Astrocyte (in vitro differentiated cells and primary cell): ENCODE measurements around the gene GNAI3. TPM values are rescaled to one million over a fixed set of nuclear protein-coding genes. Genes with fewer than 3 reads are reported as not detected.

Source experiments
- DNase-seq: peaks from one replicate; pipeline ENCODE4 v3.0.0-alpha.2; 2010; ENCODE audit warnings: low read depth
- FAIRE-seq: peaks from 2 replicates; lab custom pipeline; 2011; peaks lifted over from hg19 to GRCh38; lab: Jason Lieb, UNC
- H2AFZ ChIP-seq: 2 replicates; pipeline ENCODE4 v1.6.0; 2012; ENCODE audit warnings: low read depth, low read length, inconsistent platforms
- H3K27ac ChIP-seq: 2 replicates; pipeline ENCODE4 v1.5.1; 2011; ENCODE audit warnings: low read depth, low read length, inconsistent platforms
- H3K27me3 ChIP-seq: 2 replicates; pipeline ENCODE4 v1.6.0; 2011; ENCODE audit warnings: low read length, inconsistent platforms; ENCODE audit not compliant: insufficient read depth
- H3K36me3 ChIP-seq: 2 replicates; pipeline ENCODE4 v1.5.1; 2011; ENCODE audit warnings: low read length, inconsistent platforms; ENCODE audit not compliant: insufficient read depth
- H3K4me1 ChIP-seq: 2 replicates; pipeline ENCODE4 v1.5.1; 2011; ENCODE audit warnings: low read length, inconsistent platforms; ENCODE audit not compliant: insufficient read depth
- H3K4me2 ChIP-seq: 2 replicates; pipeline ENCODE4 v1.6.0; 2012; ENCODE audit warnings: low read length, inconsistent platforms
- H3K4me3 ChIP-seq: 2 replicates; pipeline ENCODE4 v1.5.1; 2011; ENCODE audit warnings: low read depth, mild to moderate bottlenecking, low read length, inconsistent platforms; ENCODE audit not compliant: insufficient read depth
- H3K79me2 ChIP-seq: 2 replicates; pipeline ENCODE4 v1.6.0; 2012; ENCODE audit warnings: mild to moderate bottlenecking, low read length, inconsistent platforms; ENCODE audit not compliant: insufficient read depth
- H3K9ac ChIP-seq: 2 replicates; pipeline ENCODE4 v1.6.0; 2012; ENCODE audit warnings: mild to moderate bottlenecking, low read length, inconsistent platforms
- H3K9me3 ChIP-seq: 2 replicates; pipeline ENCODE4 v1.5.1; 2012; ENCODE audit warnings: low read depth, mild to moderate bottlenecking, low read length, inconsistent platforms; ENCODE audit not compliant: insufficient read depth
- H4K20me1 ChIP-seq: 2 replicates; pipeline ENCODE4 v1.6.0; 2012; ENCODE audit warnings: low read length, inconsistent platforms; ENCODE audit not compliant: insufficient read depth
- H3K27ac Mint-ChIP-seq: one replicate; pipeline ENCODE4 v1.8.0; 2021; ENCODE audit warnings: mild to moderate bottlenecking, mixed read lengths; ENCODE audit not compliant: unreplicated experiment
- H3K27me3 Mint-ChIP-seq: one replicate; pipeline ENCODE4 v1.8.0; 2021; ENCODE audit warnings: low read depth, mixed read lengths; ENCODE audit not compliant: unreplicated experiment
- H3K36me3 Mint-ChIP-seq: one replicate; pipeline ENCODE4 v1.8.0; 2021; ENCODE audit warnings: low read depth, mixed read lengths; ENCODE audit not compliant: unreplicated experiment
- H3K4me1 Mint-ChIP-seq: one replicate; pipeline ENCODE4 v1.8.0; 2021; ENCODE audit warnings: low read depth, mixed read lengths; ENCODE audit not compliant: unreplicated experiment
- H3K4me3 Mint-ChIP-seq: one replicate; pipeline ENCODE4 v1.8.0; 2021; ENCODE audit warnings: mild to moderate bottlenecking, moderate library complexity, mixed read lengths; ENCODE audit not compliant: unreplicated experiment
- H3K9me3 Mint-ChIP-seq: one replicate; pipeline ENCODE4 v1.8.0; 2021; ENCODE audit warnings: mild to moderate bottlenecking, mixed read lengths; ENCODE audit not compliant: unreplicated experiment
- EZH2 ChIP-seq: IDR thresholded peaks from 2 replicates; pipeline ENCODE4 v1.6.1; 2012; ENCODE audit warnings: mild to moderate bottlenecking, low read length, inconsistent platforms; ENCODE audit not compliant: insufficient read depth
- total RNA-seq: library from RNA; stranded (reverse); gene quantifications from 2 replicates; pipeline ENCODE4 v1.2.1, GENCODE V29; 2021
- TF ChIP-seq, protein P1 (sequence below): IDR thresholded peaks from 2 replicates; pipeline ENCODE4 v1.5.1; 2011; ENCODE audit warnings: low read depth, mild to moderate bottlenecking, inconsistent platforms, low read length, moderate library complexity; ENCODE audit not compliant: insufficient read depth

Gene GNAI3
- total RNA-seq, 1 donor from 2014 or later: 16.1 TPM

- Mint-ChIP-seq H3K27ac (no peak overlapping the region), H3K4me3 (no peak overlapping the region), H3K36me3 (no peaks in the 10 kb centered on the region), H3K4me1 (no peaks in the 10 kb centered on the region), H3K27me3 (peaks cover 17% of the 10 kb centered on the region), H3K9me3 (no peaks in the 10 kb centered on the region)
- H3K9me3 ChIP-seq: no peaks in the 10 kb centered on the region
- H4K20me1 ChIP-seq: no peaks in the 10 kb centered on the region
- peak; percentile 32 for DNase-seq
- no peaks in the 10 kb centered on the region for H3K27me3 ChIP-seq
- H3K4me2 ChIP-seq: peak overlapping the region; percentile 30
- H3K9ac ChIP-seq: no peak overlapping the region
- FAIRE-seq: no peak
- H3K4me1 ChIP-seq: peaks cover 7% of the 10 kb centered on the region
- peak overlapping the region; percentile 60 for H2AFZ ChIP-seq
- H3K4me3 ChIP-seq: no peak overlapping the region
- H3K27ac ChIP-seq: no peak overlapping the region
- no peaks in the 10 kb centered on the region for H3K79me2 ChIP-seq
- H3K36me3 ChIP-seq: no peaks in the 10 kb centered on the region
- TF ChIP-seq EZH2: no peak
- TF ChIP-seq, protein P1, sequence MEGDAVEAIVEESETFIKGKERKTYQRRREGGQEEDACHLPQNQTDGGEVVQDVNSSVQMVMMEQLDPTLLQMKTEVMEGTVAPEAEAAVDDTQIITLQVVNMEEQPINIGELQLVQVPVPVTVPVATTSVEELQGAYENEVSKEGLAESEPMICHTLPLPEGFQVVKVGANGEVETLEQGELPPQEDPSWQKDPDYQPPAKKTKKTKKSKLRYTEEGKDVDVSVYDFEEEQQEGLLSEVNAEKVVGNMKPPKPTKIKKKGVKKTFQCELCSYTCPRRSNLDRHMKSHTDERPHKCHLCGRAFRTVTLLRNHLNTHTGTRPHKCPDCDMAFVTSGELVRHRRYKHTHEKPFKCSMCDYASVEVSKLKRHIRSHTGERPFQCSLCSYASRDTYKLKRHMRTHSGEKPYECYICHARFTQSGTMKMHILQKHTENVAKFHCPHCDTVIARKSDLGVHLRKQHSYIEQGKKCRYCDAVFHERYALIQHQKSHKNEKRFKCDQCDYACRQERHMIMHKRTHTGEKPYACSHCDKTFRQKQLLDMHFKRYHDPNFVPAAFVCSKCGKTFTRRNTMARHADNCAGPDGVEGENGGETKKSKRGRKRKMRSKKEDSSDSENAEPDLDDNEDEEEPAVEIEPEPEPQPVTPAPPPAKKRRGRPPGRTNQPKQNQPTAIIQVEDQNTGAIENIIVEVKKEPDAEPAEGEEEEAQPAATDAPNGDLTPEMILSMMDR: peak; percentile 62
Measured at GRCh38 chr1:109643385-109644230, 95.2 kb downstream of the GNAI3 start.

- no peaks in the 10 kb centered on the region for H3K79me2 ChIP-seq
- H3K27ac Mint-ChIP-seq: no peak overlapping the region
- no peaks in the 10 kb centered on the region for H3K36me3 ChIP-seq
- H3K36me3 Mint-ChIP-seq: no peaks in the 10 kb centered on the region
- FAIRE-seq (no peak), DNase-seq (no peak)
- H3K4me3 ChIP-seq: no peak overlapping the region
- H3K9ac ChIP-seq: no peak overlapping the region
- no peak overlapping the region for H3K4me3 Mint-ChIP-seq
- H3K9me3 ChIP-seq: no peaks in the 10 kb centered on the region
- H3K4me1 Mint-ChIP-seq: no peaks in the 10 kb centered on the region
- H3K27me3 Mint-ChIP-seq: peaks cover 17% of the 10 kb centered on the region
- peaks cover 7% of the 10 kb centered on the region for H3K4me1 ChIP-seq
- no peaks in the 10 kb centered on the region for H3K27me3 ChIP-seq
- no peaks in the 10 kb centered on the region for H4K20me1 ChIP-seq
- H2AFZ ChIP-seq: no peak overlapping the region
- TF ChIP-seq EZH2: no peak
- TF ChIP-seq, protein P1: no peak
- H3K27ac ChIP-seq: no peak overlapping the region
- no peak overlapping the region for H3K4me2 ChIP-seq
- H3K9me3 Mint-ChIP-seq: no peaks in the 10 kb centered on the region
Measured at GRCh38 chr1:109644670-109645069, 96.3 kb downstream of the GNAI3 start.

GRCh38 chr1:109649491-109649914, 101.1 kb downstream of the GNAI3 start:
- peak overlapping the region; percentile 38 for H3K4me3 ChIP-seq

More at GRCh38 chr1:109649491-109649914, 101.1 kb downstream of the GNAI3 start:
- no peak overlapping the region for H3K4me3 Mint-ChIP-seq
- TF ChIP-seq, protein P1: peak; percentile 28
- TF ChIP-seq EZH2: no peak
- H3K9ac ChIP-seq: peak overlapping the region; percentile 30
- peaks cover 33% of the 10 kb centered on the region for H3K27me3 Mint-ChIP-seq
- H3K9me3 Mint-ChIP-seq: no peaks in the 10 kb centered on the region
- H3K36me3 ChIP-seq: no peaks in the 10 kb centered on the region
- no peaks in the 10 kb centered on the region for H3K36me3 Mint-ChIP-seq
- peak overlapping the region; percentile 74 for H3K4me2 ChIP-seq
- peak; percentile 27 for DNase-seq
- no peak overlapping the region for H3K27ac ChIP-seq
- H3K27ac Mint-ChIP-seq: no peak overlapping the region
- H3K4me1 Mint-ChIP-seq: no peaks in the 10 kb centered on the region
- peaks cover 12% of the 10 kb centered on the region for H3K4me1 ChIP-seq
- no peak for FAIRE-seq
- H3K27me3 ChIP-seq: peaks cover 5% of the 10 kb centered on the region
- peak overlapping the region; percentile 10 for H2AFZ ChIP-seq
- H3K79me2 ChIP-seq: no peaks in the 10 kb centered on the region
- H3K9me3 ChIP-seq: no peaks in the 10 kb centered on the region
- no peaks in the 10 kb centered on the region for H4K20me1 ChIP-seq
